Kidney epithelial cell (primary cell): ENCODE data around the gene PNMA1. TPM values are rescaled to one million over a fixed set of nuclear protein-coding genes. Genes with fewer than 3 reads are reported as not detected.
"Not testable (repeated sequence)": the region's sequence is repeated elsewhere in the genome, so short reads cannot be mapped to it uniquely, and the experiment has no call there.

Experiments used
- DNase-seq: peaks from one replicate; pipeline ENCODE4 v3.0.0-alpha.2; 2010; ENCODE audit warnings: low read depth
- H3K27me3 ChIP-seq: 2 replicates; pipeline ENCODE4 v1.6.0; 2011; ENCODE audit warnings: low read length; ENCODE audit not compliant: control insufficient read depth, insufficient read depth
- H3K36me3 ChIP-seq: 2 replicates; pipeline ENCODE4 v1.5.1; 2011; ENCODE audit warnings: low read length; ENCODE audit not compliant: control insufficient read depth, insufficient read depth
- H3K4me3 ChIP-seq: 2 replicates; pipeline ENCODE4 v1.5.1; 2011; ENCODE audit warnings: low read depth, mild to moderate bottlenecking, control low read depth, low read length
- total RNA-seq: library from RNA; depleted of rRNA; stranded (reverse); fragments of >200 nt; gene quantifications from 2 replicates; pipeline ENCODE4 v1.2.3, GENCODE V29; 2015
- TF ChIP-seq, protein P1 (sequence below): IDR thresholded peaks from 2 replicates; pipeline ENCODE4 v1.5.1; 2011; ENCODE audit warnings: mild to moderate bottlenecking, moderate library complexity, low read length, control low read depth, inconsistent platforms; ENCODE audit not compliant: insufficient read depth, poor library complexity, severe bottlenecking

The PNMA1 gene
- total RNA-seq, 1 donor from 2014 or later: 31.0 TPM

DNA sequence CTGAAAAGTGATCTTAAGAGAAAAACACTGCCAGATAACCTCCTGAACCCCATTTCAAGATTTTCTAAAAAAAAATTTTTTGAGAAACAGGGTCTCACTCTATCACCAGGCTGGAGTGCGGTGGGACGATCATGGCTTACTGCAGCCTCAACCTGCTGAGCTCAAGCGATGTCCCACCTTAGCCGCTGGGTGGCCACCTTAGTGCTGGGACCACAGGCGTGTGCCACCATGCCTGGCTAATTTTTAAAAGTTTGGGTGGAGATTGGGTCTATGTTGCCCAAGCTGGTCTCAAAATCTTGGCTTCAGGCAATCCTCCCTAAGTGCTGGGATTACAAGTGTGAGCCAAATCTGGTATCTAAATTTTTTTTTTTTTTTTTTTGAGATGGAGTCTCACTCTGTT lies 3.4 kb downstream of the PNMA1 start:
- no peaks in the 10 kb centered on the region for H3K27me3 ChIP-seq
- DNase-seq: no peak

GRCh38 chr14:73709904-73710469 lies 4.2 kb downstream of the PNMA1 start:
- H3K4me3 ChIP-seq: no peak overlapping the region
- no peaks in the 10 kb centered on the region for H3K36me3 ChIP-seq
- TF ChIP-seq, protein P1, sequence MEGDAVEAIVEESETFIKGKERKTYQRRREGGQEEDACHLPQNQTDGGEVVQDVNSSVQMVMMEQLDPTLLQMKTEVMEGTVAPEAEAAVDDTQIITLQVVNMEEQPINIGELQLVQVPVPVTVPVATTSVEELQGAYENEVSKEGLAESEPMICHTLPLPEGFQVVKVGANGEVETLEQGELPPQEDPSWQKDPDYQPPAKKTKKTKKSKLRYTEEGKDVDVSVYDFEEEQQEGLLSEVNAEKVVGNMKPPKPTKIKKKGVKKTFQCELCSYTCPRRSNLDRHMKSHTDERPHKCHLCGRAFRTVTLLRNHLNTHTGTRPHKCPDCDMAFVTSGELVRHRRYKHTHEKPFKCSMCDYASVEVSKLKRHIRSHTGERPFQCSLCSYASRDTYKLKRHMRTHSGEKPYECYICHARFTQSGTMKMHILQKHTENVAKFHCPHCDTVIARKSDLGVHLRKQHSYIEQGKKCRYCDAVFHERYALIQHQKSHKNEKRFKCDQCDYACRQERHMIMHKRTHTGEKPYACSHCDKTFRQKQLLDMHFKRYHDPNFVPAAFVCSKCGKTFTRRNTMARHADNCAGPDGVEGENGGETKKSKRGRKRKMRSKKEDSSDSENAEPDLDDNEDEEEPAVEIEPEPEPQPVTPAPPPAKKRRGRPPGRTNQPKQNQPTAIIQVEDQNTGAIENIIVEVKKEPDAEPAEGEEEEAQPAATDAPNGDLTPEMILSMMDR: no peak
- no peaks in the 10 kb centered on the region for H3K27me3 ChIP-seq
- DNase-seq: no peak

More for the DNA sequence above, 3.4 kb downstream of the PNMA1 start:
- TF ChIP-seq, protein P1: no peak
- H3K4me3 ChIP-seq: no peak overlapping the region
- H3K36me3 ChIP-seq: no peaks in the 10 kb centered on the region

DNA sequence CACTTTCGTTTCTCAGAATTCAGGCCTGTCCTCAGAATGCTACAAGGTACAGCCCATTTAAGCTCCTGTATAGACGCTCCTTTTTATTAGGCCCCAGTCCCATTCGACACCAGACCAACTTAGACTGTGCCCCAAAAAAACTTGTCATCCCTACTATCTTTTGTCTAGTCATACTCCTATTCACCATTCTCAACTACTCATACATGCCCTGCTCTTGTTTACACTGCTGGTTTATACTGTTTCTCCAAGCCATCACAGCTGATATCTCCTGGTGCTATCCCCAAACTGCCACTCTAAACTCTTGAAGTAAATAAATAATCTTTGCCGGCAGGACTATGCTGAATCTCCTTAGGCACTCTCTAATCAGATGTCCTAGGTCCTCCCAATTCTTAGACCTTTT lies 6.1 kb downstream of the PNMA1 start:
- not testable (repeated sequence) for DNase-seq, H3K27me3 ChIP-seq, H3K4me3 ChIP-seq, H3K36me3 ChIP-seq

GRCh38 chr14:73700325-73700724 lies 13.9 kb downstream of the PNMA1 start:
- DNase-seq: no peak
- Histone ChIP-seq H3K36me3 (no peaks in the 10 kb centered on the region), H3K4me3 (no peak overlapping the region), H3K27me3 (no peaks in the 10 kb centered on the region)
- TF ChIP-seq, protein P1: no peak

DNA sequence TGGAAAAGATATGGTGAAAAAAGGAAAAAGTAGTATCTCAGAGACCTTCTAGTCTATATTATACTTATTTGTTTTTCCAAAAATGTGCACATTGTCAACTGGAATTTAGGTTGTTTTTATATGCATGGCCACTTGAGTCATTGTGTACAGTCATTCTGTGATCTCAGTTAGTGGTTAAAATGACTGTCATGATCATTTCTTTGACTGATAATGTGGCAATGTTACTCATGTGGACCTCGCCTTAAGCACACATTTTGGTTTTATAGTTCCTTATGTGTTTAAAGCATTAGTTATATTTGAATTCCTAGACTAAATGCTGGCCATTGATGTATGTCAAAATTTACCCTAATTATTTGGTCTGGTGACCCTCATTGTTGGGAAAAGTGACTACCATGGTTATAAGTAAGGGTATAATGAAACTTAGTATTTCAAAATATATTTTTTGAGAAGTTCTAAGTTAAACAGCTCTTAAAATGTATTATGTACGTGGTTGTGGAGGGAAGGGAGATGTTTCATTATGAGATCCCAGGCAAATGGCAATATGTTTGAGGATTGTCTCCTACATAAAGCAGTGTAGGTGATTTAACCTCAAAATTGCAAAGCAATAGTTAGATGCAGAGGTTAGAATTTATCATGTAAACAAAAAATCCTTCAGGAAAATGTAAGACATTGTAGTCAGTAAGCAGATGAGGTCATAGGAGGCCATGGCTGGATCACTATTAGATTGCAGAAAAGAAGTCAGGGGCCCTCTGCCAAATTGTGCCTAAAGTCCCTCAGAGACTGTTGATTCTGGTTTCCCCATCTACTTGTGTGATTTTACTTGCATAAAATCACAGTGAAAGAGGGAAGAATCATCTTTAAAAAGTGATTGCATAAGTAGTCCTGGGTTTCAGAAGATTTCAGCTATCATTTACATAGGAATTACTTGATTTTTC lies 17.5 kb downstream of the PNMA1 start:
- no peak overlapping the region for H3K4me3 ChIP-seq
- no peaks in the 10 kb centered on the region for H3K36me3 ChIP-seq
- TF ChIP-seq, protein P1: no peak
- no peaks in the 10 kb centered on the region for H3K27me3 ChIP-seq
- DNase-seq: peak; percentile 50

DNA sequence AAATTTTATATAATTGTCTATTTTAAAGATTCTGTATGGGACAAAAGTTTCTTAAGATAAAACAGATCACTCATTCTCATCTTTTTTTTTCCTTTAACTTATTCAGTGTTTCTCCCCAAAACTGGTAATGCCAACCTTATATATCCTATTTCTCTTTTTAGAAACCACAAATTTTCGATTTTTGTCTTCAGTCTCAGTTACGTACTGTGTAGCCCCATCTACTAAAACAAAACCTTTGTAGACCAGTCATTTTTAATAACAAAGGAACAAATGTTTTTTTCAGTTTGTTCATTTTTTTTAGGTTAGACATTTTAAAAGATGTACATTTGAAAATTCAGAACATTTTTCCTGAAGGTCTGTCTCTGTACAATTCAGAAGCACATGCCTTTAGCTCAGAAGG lies 18.2 kb downstream of the PNMA1 start:
- Histone ChIP-seq H3K4me3 (no peak overlapping the region), H3K27me3 (no peaks in the 10 kb centered on the region), H3K36me3 (no peaks in the 10 kb centered on the region)
- TF ChIP-seq, protein P1: no peak
- no peak for DNase-seq
